ENCODE data around the gene CADPS2. TPM values are rescaled to one million over a fixed set of nuclear protein-coding genes. Genes with fewer than 3 reads are reported as not detected.

The CADPS2 gene
- total RNA-seq, 2 donors from 2014 or later, result not detected

- DNase-seq (ENCODE audit: low spot score in 2 of 2), result no peak
- H3K27ac Mint-ChIP-seq, result no peak overlapping the region
Measured at GRCh38 chr7:122412441-122412840, 473.8 kb downstream of the CADPS2 start.

GRCh38 chr7:122407195-122407594 is 479.1 kb downstream of the CADPS2 start:
- DNase-seq (ENCODE audit: low spot score in 2 of 2) (no peak), ATAC-seq (no peak)
- no peak overlapping the region for H3K27ac Mint-ChIP-seq
- no peaks in the 10 kb centered on the region for H3K36me3 Mint-ChIP-seq
- peaks cover 4 to 5% of the 10 kb centered on the region in 2 donors for H3K9me3 Mint-ChIP-seq

More at GRCh38 chr7:122412441-122412840, 473.8 kb downstream of the CADPS2 start:
- Mint-ChIP-seq H3K36me3 (no peaks in the 10 kb centered on the region), H3K9me3 (peaks cover 1 to 4% of the 10 kb centered on the region in 2 donors)
- ATAC-seq, result no peak

GRCh38 chr7:122403113-122403512 is 483.1 kb downstream of the CADPS2 start:
- Mint-ChIP-seq H3K36me3 (no peaks in the 10 kb centered on the region), H3K9me3 (peaks cover 4 to 5% of the 10 kb centered on the region in 2 donors), H3K27ac (no peak overlapping the region)
- ATAC-seq, result no peak
- DNase-seq (ENCODE audit: low spot score in 2 of 2), result no peak

- H3K9me3 Mint-ChIP-seq, result peaks cover 4 to 5% of the 10 kb centered on the region in 2 donors
- no peaks in the 10 kb centered on the region for H3K36me3 Mint-ChIP-seq
- ATAC-seq, result no peak
Measured at GRCh38 chr7:122402235-122402634, 484.0 kb downstream of the CADPS2 start.

GRCh38 chr7:122397381-122397780 is 488.9 kb downstream of the CADPS2 start:
- H3K9me3 Mint-ChIP-seq, result peaks cover 6 to 11% of the 10 kb centered on the region in 2 donors
- no peak for DNase-seq (ENCODE audit: low spot score in 2 of 2)
- no peak overlapping the region for H3K27ac Mint-ChIP-seq
- no peak for ATAC-seq
- no peaks in the 10 kb centered on the region for H3K36me3 Mint-ChIP-seq

More at GRCh38 chr7:122402235-122402634, 484.0 kb downstream of the CADPS2 start:
- DNase-seq (ENCODE audit: low spot score in 2 of 2), result no peak
- H3K27ac Mint-ChIP-seq, result no peak overlapping the region

- Mint-ChIP-seq H3K36me3 (no peaks in the 10 kb centered on the region), H3K27ac (no peak overlapping the region), H3K9me3 (peaks cover 6 to 11% of the 10 kb centered on the region in 2 donors)
- DNase-seq (ENCODE audit: low spot score in 2 of 2), result no peak
- ATAC-seq, result no peak
Measured at GRCh38 chr7:122394512-122394911, 491.7 kb downstream of the CADPS2 start.

- H3K9me3 Mint-ChIP-seq, result peaks cover 6 to 10% of the 10 kb centered on the region in 2 donors
- DNase-seq (ENCODE audit: low spot score in 2 of 2) (no peak), ATAC-seq (no peak)
- no peak overlapping the region for H3K27ac Mint-ChIP-seq
- no peaks in the 10 kb centered on the region for H3K36me3 Mint-ChIP-seq
Measured at GRCh38 chr7:122384528-122384927, 501.7 kb downstream of the CADPS2 start.

GRCh38 chr7:122383934-122384333 is 502.3 kb downstream of the CADPS2 start:
- no peaks in the 10 kb centered on the region for H3K36me3 Mint-ChIP-seq
- DNase-seq (ENCODE audit: low spot score in 2 of 2) (no peak), ATAC-seq (no peak)
- no peak overlapping the region for H3K27ac Mint-ChIP-seq
- peaks cover 6 to 10% of the 10 kb centered on the region in 2 donors for H3K9me3 Mint-ChIP-seq

GRCh38 chr7:122380992-122381391 is 505.3 kb downstream of the CADPS2 start:
- Mint-ChIP-seq H3K36me3 (no peaks in the 10 kb centered on the region), H3K27ac (no peak overlapping the region), H3K9me3 (peaks cover 6 to 10% of the 10 kb centered on the region in 2 donors)
- ATAC-seq (no peak), DNase-seq (ENCODE audit: low spot score in 2 of 2) (no peak)

GRCh38 chr7:122379491-122379890 is 506.8 kb downstream of the CADPS2 start:
- ATAC-seq (no peak), DNase-seq (ENCODE audit: low spot score in 2 of 2) (no peak)
- Mint-ChIP-seq H3K36me3 (no peaks in the 10 kb centered on the region), H3K9me3 (peaks cover 6% of the 10 kb centered on the region in 2 donors), H3K27ac (no peak overlapping the region)

GRCh38 chr7:122369756-122370155 is 516.5 kb downstream of the CADPS2 start:
- ATAC-seq (no peak), DNase-seq (ENCODE audit: low spot score in 2 of 2) (no peak)
- H3K36me3 Mint-ChIP-seq, result no peaks in the 10 kb centered on the region
- H3K9me3 Mint-ChIP-seq, result peaks cover 11 to 15% of the 10 kb centered on the region in 2 donors
- no peak overlapping the region for H3K27ac Mint-ChIP-seq

- peaks cover 5 to 8% of the 10 kb centered on the region in 2 donors for H3K9me3 Mint-ChIP-seq
- no peaks in the 10 kb centered on the region for H3K36me3 Mint-ChIP-seq
- ATAC-seq, result no peak
- H3K27ac Mint-ChIP-seq, result no peak overlapping the region
- DNase-seq (ENCODE audit: low spot score in 2 of 2), result no peak
Measured at GRCh38 chr7:122364761-122365280, 521.4 kb downstream of the CADPS2 start.

GRCh38 chr7:122363144-122363543 is 523.1 kb downstream of the CADPS2 start:
- DNase-seq (ENCODE audit: low spot score in 2 of 2), result no peak
- Mint-ChIP-seq H3K36me3 (no peaks in the 10 kb centered on the region), H3K9me3 (peaks cover 0 to 8% of the 10 kb centered on the region in 2 donors), H3K27ac (no peak overlapping the region)
- no peak for ATAC-seq

- H3K9me3 Mint-ChIP-seq, result peaks cover 0 to 6% of the 10 kb centered on the region in 2 donors
- ATAC-seq (no peak), DNase-seq (ENCODE audit: low spot score in 2 of 2) (no peak)
- no peaks in the 10 kb centered on the region for H3K36me3 Mint-ChIP-seq
- H3K27ac Mint-ChIP-seq, result no peak overlapping the region
Measured at GRCh38 chr7:122362473-122362872, 523.8 kb downstream of the CADPS2 start.

- DNase-seq (ENCODE audit: low spot score in 2 of 2) (no peak), ATAC-seq (no peak)
- no peaks in the 10 kb centered on the region for H3K36me3 Mint-ChIP-seq
Measured at GRCh38 chr7:122354656-122355055, 531.6 kb downstream of the CADPS2 start.

GRCh38 chr7:122352454-122352853 is 533.8 kb downstream of the CADPS2 start:
- ATAC-seq, result no peak
- DNase-seq (ENCODE audit: low spot score in 2 of 2), result no peak
- Mint-ChIP-seq H3K9me3 (peaks cover under 1 to 5% of the 10 kb centered on the region in 2 donors), H3K27ac (no peak overlapping the region), H3K36me3 (no peaks in the 10 kb centered on the region)

More at GRCh38 chr7:122354656-122355055, 531.6 kb downstream of the CADPS2 start:
- Mint-ChIP-seq H3K27ac (no peak overlapping the region), H3K9me3 (peaks cover 2 to 5% of the 10 kb centered on the region in 2 donors)

GRCh38 chr7:122350701-122351100 is 535.6 kb downstream of the CADPS2 start:
- H3K36me3 Mint-ChIP-seq, result no peaks in the 10 kb centered on the region
- H3K9me3 Mint-ChIP-seq, result peaks cover 0 to 5% of the 10 kb centered on the region in 2 donors
- no peak overlapping the region for H3K27ac Mint-ChIP-seq
- ATAC-seq (no peak), DNase-seq (ENCODE audit: low spot score in 2 of 2) (no peak)

GRCh38 chr7:122344303-122344620 is 542.0 kb downstream of the CADPS2 start:
- Mint-ChIP-seq H3K27ac (no peak overlapping the region), H3K9me3 (no peaks in the 10 kb centered on the region), H3K36me3 (no peaks in the 10 kb centered on the region)
- DNase-seq (ENCODE audit: low spot score in 2 of 2) (no peak), ATAC-seq (no peak)
